IPS-20b (cell line): Measurements from ENCODE around the gene TRMT2B.

Experiments
- H3K27ac ChIP-seq: one replicate; pipeline ENCODE4 v1.5.1; 2013; ENCODE audit warnings: low read length
- H3K27me3 ChIP-seq: 2 replicates; pipeline ENCODE4 v1.6.1; 2013; ENCODE audit warnings: mild to moderate bottlenecking, low read length, inconsistent platforms; ENCODE audit not compliant: insufficient read depth
- H3K36me3 ChIP-seq: 2 replicates; pipeline ENCODE4 v1.6.1; 2013; ENCODE audit warnings: low read depth, mild to moderate bottlenecking, inconsistent platforms, low read length, moderate library complexity; ENCODE audit not compliant: insufficient read depth
- H3K4me1 ChIP-seq: 2 replicates; pipeline ENCODE4 v1.6.1; 2013; ENCODE audit warnings: mild to moderate bottlenecking, control low read depth, inconsistent platforms, low read length, moderate library complexity; ENCODE audit not compliant: insufficient read depth
- H3K4me3 ChIP-seq: 2 replicates; pipeline ENCODE4 v1.5.1; 2013; ENCODE audit warnings: mild to moderate bottlenecking, low read length, inconsistent platforms
- H3K9ac ChIP-seq: 2 replicates; pipeline ENCODE4 v1.6.1; 2013; ENCODE audit warnings: low read depth, mild to moderate bottlenecking, inconsistent platforms, low read length, moderate library complexity
- H3K9me3 ChIP-seq: 2 replicates; pipeline ENCODE4 v1.6.1; 2013; ENCODE audit warnings: mild to moderate bottlenecking, low read depth, low read length, inconsistent platforms; ENCODE audit not compliant: insufficient read depth

TRMT2B gene

DNA sequence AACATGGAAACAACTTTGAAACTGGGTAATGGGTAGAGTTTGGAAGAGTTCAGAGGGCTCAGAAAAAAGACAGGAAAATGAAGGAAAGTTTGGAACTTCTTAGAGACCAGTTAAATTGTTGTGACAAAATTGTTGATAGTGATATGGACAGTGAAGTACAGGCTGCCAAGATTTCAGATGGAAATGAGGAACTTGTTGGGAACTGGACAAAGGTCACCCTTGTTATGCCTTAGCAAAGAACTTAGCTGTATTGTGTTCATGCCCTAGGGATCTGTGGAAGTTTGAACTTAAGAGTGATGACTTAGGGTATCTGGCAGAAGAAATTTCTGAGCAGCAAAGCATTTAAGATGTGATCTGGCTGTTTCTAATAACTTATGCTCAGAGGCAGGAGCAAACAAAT is 87.5 kb downstream of the TRMT2B start:
- H3K4me3 ChIP-seq, result no peak overlapping the region
- no peak overlapping the region for H3K27ac ChIP-seq
- H3K9me3 ChIP-seq, result no peaks in the 10 kb centered on the region
- no peaks in the 10 kb centered on the region for H3K4me1 ChIP-seq
- H3K27me3 ChIP-seq, result no peaks in the 10 kb centered on the region
- H3K36me3 ChIP-seq, result no peaks in the 10 kb centered on the region
- no peak overlapping the region for H3K9ac ChIP-seq

GRCh38 chrX:100962811-100963210 is 89.1 kb downstream of the TRMT2B start:
- H3K27ac ChIP-seq, result no peak overlapping the region
- H3K36me3 ChIP-seq, result no peaks in the 10 kb centered on the region
- no peak overlapping the region for H3K9ac ChIP-seq
- no peaks in the 10 kb centered on the region for H3K9me3 ChIP-seq
- H3K4me3 ChIP-seq, result no peak overlapping the region
- H3K27me3 ChIP-seq, result no peaks in the 10 kb centered on the region
- H3K4me1 ChIP-seq, result no peaks in the 10 kb centered on the region
